Naive thymus-derived CD4-positive, alpha-beta T cell (primary cell): ENCODE data around the gene CIP2A. TPM values are rescaled to one million over a fixed set of nuclear protein-coding genes. Genes with fewer than 3 reads are reported as not detected.

ENCODE experiments used
- ATAC-seq: fragments of 150-1000 bp; cut with Tn5 transposase; 2 replicates; pipeline ENCODE4 v1.10.0; 2021; ENCODE audit warnings: mild to moderate bottlenecking, moderate library complexity
- CTCF ChIA-PET: fragments of 350-600 bp; sonication (Branson Sonifier 250); formaldehyde crosslinking; loops from one replicate; lab custom pipeline; 2021; ENCODE audit warnings: antibody characterized with exemption; lab: Charles Lee
- POLR2A ChIA-PET: fragments of 350-600 bp; sonication (Branson Sonifier 250); formaldehyde crosslinking; loops from one replicate; lab custom pipeline; 2021; ENCODE audit warnings: antibody characterized with exemption, inconsistent platforms; lab: Charles Lee
- DNase-seq, 9 donors: peaks; one replicate each; pipeline versions ENCODE4 v3.0.0 to v3.0.0-alpha.2; 2020 to 2022; ENCODE audit warnings: mixed read lengths in 1 of 9
- H3K27ac ChIP-seq: one replicate; pipeline ENCODE4 v1.7.0; 2013; ENCODE audit warnings: mild to moderate bottlenecking, low read depth, low read length, moderate library complexity
- H3K27me3 ChIP-seq, 2 donors: one replicate each; pipeline ENCODE4 v1.7.0; 2013; ENCODE audit warnings: low read length in 2 of 2, mild to moderate bottlenecking in 2 of 2, moderate library complexity in 2 of 2; ENCODE audit not compliant: control insufficient read depth in 2 of 2, insufficient read depth in 2 of 2
- H3K36me3 ChIP-seq, 3 experiments: 1 replicate in 2 of 3; 2 replicates in 1 of 3; pipeline ENCODE4 v1.7.0; 2013; ENCODE audit warnings: low read length in 3 of 3, mild to moderate bottlenecking in 3 of 3, moderate library complexity in 1 of 3; ENCODE audit not compliant: insufficient read depth in 3 of 3, control insufficient read depth in 2 of 3
- H3K4me1 ChIP-seq, 2 donors: one replicate each; pipeline ENCODE4 v1.7.0; 2013; ENCODE audit warnings: low read length in 2 of 2, mild to moderate bottlenecking in 2 of 2, moderate library complexity in 1 of 2; ENCODE audit not compliant: control insufficient read depth in 2 of 2, insufficient read depth in 2 of 2
- H3K4me3 ChIP-seq: 2 replicates; pipeline ENCODE4 v1.7.0; 2013; ENCODE audit warnings: mild to moderate bottlenecking, low read length
- H3K9me3 ChIP-seq, 3 experiments: 1 replicate in 2 of 3; 2 replicates in 1 of 3; pipeline ENCODE4 v1.7.0; 2013; ENCODE audit warnings: low read length in 3 of 3; ENCODE audit not compliant: control insufficient read depth in 2 of 3
- H3K27ac Mint-ChIP-seq, 9 donors: one replicate each; pipeline ENCODE4 v1.8.0; 2020 to 2022; ENCODE audit warnings: mixed read lengths in 9 of 9, mild to moderate bottlenecking in 8 of 9, moderate library complexity in 5 of 9, inconsistent platforms in 2 of 9
- H3K27me3 Mint-ChIP-seq, 5 donors: one replicate each; pipeline ENCODE4 v1.8.0; 2021 to 2022; ENCODE audit warnings: mixed read lengths in 5 of 5, mild to moderate bottlenecking in 1 of 5
- H3K36me3 Mint-ChIP-seq, 5 donors: one replicate each; pipeline ENCODE4 v1.8.0; 2020 to 2022; ENCODE audit warnings: mixed read lengths in 5 of 5, mild to moderate bottlenecking in 3 of 5, inconsistent platforms in 1 of 5
- H3K4me1 Mint-ChIP-seq, 7 donors: one replicate each; pipeline ENCODE4 v1.8.0; 2020 to 2022; ENCODE audit warnings: mixed read lengths in 7 of 7, mild to moderate bottlenecking in 3 of 7, inconsistent platforms in 1 of 7
- H3K4me3 Mint-ChIP-seq, 10 donors: one replicate each; pipeline ENCODE4 v1.8.0; 2020 to 2022; ENCODE audit warnings: mild to moderate bottlenecking in 10 of 10, mixed read lengths in 10 of 10, moderate library complexity in 6 of 10, inconsistent platforms in 2 of 10
- H3K9me3 Mint-ChIP-seq, 11 donors: one replicate each; pipeline ENCODE4 v1.8.0; 2020 to 2022; ENCODE audit warnings: mixed read lengths in 11 of 11, mild to moderate bottlenecking in 4 of 11, inconsistent platforms in 1 of 11, moderate library complexity in 1 of 11
- intact Hi-C, 2 donors: fragments of 100-400 bp; cut with micrococcal nuclease; formaldehyde crosslinking; loops; one replicate each; pipeline ENCODE4 v1.15.1; 2023
- polyA plus RNA-seq, 2 donors: library from polyadenylated mRNA; unstranded; fragments of 300-500 nt; fragmentation: Illumina TruSeq; gene quantifications; one replicate each; pipeline ENCODE4 v1.2.3, GENCODE V29; 2021
- total RNA-seq, 6 experiments: library from RNA in 5 of 6; stranded (reverse) in 5 of 6; gene quantifications; 1 replicate in 5 of 6; 2 replicates in 1 of 6; pipeline ENCODE4 v1.2.3 and lab custom pipeline; 2021 to 2026

The CIP2A gene
- total and polyA plus RNA-seq, 7 experiments from 2014 or later, result 1.7 to 44.2 (median 4.1) TPM

- Histone ChIP-seq H3K4me3 (no peak overlapping the region), H3K4me1 (peaks cover 24 to 34% of the 10 kb centered on the region in 2 donors), H3K36me3 (no peaks in the 10 kb centered on the region), H3K9me3 (no peaks in the 10 kb centered on the region), H3K27me3 (no peaks in the 10 kb centered on the region), H3K27ac (no peak overlapping the region)
- peaks cover 20 to 51% (median 44%) of the 10 kb centered on the region in 7 donors for H3K4me1 Mint-ChIP-seq
- CTCF ChIA-PET, result interaction anchor here (6.5 kb wide), 1 partner anchor 10 kb away, joined by 39 read pairs; the partner anchor contains the start of genes CIP2A and DZIP3
- DNase-seq, result no peak
- no peak for ATAC-seq
- intact Hi-C loops, result loop anchor here (5.0 to 10.0 kb wide), 4 partner anchors 473 to 1207 kb away; no protein-coding TSS in a partner anchor
- peaks cover 0 to 6% (median 0%) of the 10 kb centered on the region in 11 donors for H3K9me3 Mint-ChIP-seq
- no peak overlapping the region for H3K4me3 Mint-ChIP-seq
- no peaks in the 10 kb centered on the region for H3K27me3 Mint-ChIP-seq
- H3K36me3 Mint-ChIP-seq, result peaks cover 0 to 10% (median 0%) of the 10 kb centered on the region in 5 donors
- H3K27ac Mint-ChIP-seq, result no peak overlapping the region
- POLR2A ChIA-PET, result interaction anchor here (11.0 kb wide), 1 partner anchor 10 kb away, joined by 159 read pairs; the partner anchor contains the start of genes CIP2A and DZIP3
Measured at GRCh38 chr3:108599677-108600409, 10.6 kb upstream of the CIP2A start.

DNA sequence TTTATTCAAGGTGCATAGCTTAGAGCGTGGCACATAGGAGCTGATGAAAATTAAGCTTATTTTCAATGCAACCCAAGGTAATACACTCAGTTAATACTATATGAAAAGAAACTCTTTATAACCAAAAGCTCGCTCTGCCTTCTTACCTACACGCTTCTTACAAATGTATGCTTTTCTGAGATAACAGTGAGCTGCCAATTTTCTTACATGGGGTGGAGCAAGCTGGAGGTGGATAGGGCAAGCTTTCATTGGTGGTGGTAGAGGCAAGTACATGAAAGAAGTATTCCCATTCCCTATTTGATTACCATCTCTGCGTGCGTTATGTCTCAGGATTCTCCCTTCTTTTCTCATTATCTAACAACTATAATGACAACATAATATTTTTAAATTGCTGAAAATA is 9.1 kb upstream of the CIP2A start:
- H3K36me3 ChIP-seq, result no peaks in the 10 kb centered on the region
- Mint-ChIP-seq H3K4me1 (peaks cover 10 to 40% (median 32%) of the 10 kb centered on the region in 7 donors), H3K36me3 (peaks cover 0 to 10% (median 0%) of the 10 kb centered on the region in 5 donors), H3K27me3 (no peaks in the 10 kb centered on the region), H3K27ac (no peak overlapping the region), H3K4me3 (no peak overlapping the region), H3K9me3 (peaks cover 0 to 6% (median 0%) of the 10 kb centered on the region in 11 donors)
- intact Hi-C loops, result loop anchor here in 1 of 2 donors (1.0 to 10.0 kb wide), 2 partner anchors 8 to 474 kb away; no protein-coding TSS in a partner anchor
- H3K4me3 ChIP-seq, result no peak overlapping the region
- ATAC-seq (no peak), DNase-seq (no peak)
- no peaks in the 10 kb centered on the region for H3K9me3 ChIP-seq
- H3K4me1 ChIP-seq, result peaks cover 10 to 20% of the 10 kb centered on the region in 2 donors
- ChIA-PET POLR2A (interaction anchor here (0.7 to 11.0 kb wide), 2 partner anchors 8 to 249 kb away, joined by 3 to 159 read pairs; partner anchors contain the start of genes CIP2A and DZIP3), CTCF (interaction anchor here (1.1 kb wide), 1 partner anchor 9 kb away, joined by 4 read pairs; the partner anchor contains the start of genes CIP2A and DZIP3)
- H3K27me3 ChIP-seq, result no peaks in the 10 kb centered on the region
- no peak overlapping the region for H3K27ac ChIP-seq

- Mint-ChIP-seq H3K27me3 (no peaks in the 10 kb centered on the region), H3K9me3 (peaks cover 0 to 1% (median 0%) of the 10 kb centered on the region in 11 donors), H3K27ac (no peak overlapping the region), H3K4me1 (peaks cover 9 to 45% (median 32%) of the 10 kb centered on the region in 7 donors), H3K4me3 (no peak overlapping the region), H3K36me3 (peaks cover 0 to 10% (median 0%) of the 10 kb centered on the region in 5 donors)
- no peak for ATAC-seq
- Histone ChIP-seq H3K27me3 (no peaks in the 10 kb centered on the region), H3K4me3 (no peak overlapping the region), H3K4me1 (peaks cover 8 to 9% of the 10 kb centered on the region in 2 donors), H3K9me3 (no peaks in the 10 kb centered on the region), H3K27ac (no peak overlapping the region), H3K36me3 (no peaks in the 10 kb centered on the region)
- DNase-seq, result no peak
- intact Hi-C loops, result loop anchor here in 1 of 2 donors (10.0 kb wide), 1 partner anchor 471 kb away; no protein-coding TSS in a partner anchor
- ChIA-PET POLR2A (interaction anchor here (1.0 kb wide), 1 partner anchor 223 kb away, joined by 3 read pairs; no protein-coding TSS in a partner anchor), CTCF (no interaction called here)
Measured at GRCh38 chr3:108595321-108595720, 6.1 kb upstream of the CIP2A start.

GRCh38 chr3:108590460-108590859 is 1.2 kb upstream of the CIP2A start:
- ChIA-PET CTCF (interaction anchor here (1.0 to 4.5 kb wide), 3 partner anchors 12 to 73 kb away, joined by 3 to 39 read pairs (median 4); no protein-coding TSS in a partner anchor), POLR2A (interaction anchor here (0.7 to 6.0 kb wide), 12 partner anchors 8 to 464 kb away, joined by 3 to 159 read pairs (median 6); partner anchors contain the start of gene TRAT1)
- Mint-ChIP-seq H3K27me3 (no peaks in the 10 kb centered on the region), H3K4me3 (peak overlapping the region; percentile 94 to 99 (median 98)), H3K9me3 (no peaks in the 10 kb centered on the region), H3K36me3 (peaks cover 0 to 12% (median 0%) of the 10 kb centered on the region in 5 donors), H3K4me1 (peaks cover 12 to 48% (median 39%) of the 10 kb centered on the region in 7 donors), H3K27ac (peak overlapping the region; percentile 93 to 100 (median 98))
- Histone ChIP-seq H3K4me1 (peaks cover 11 to 15% of the 10 kb centered on the region in 2 donors), H3K4me3 (peak overlapping the region; percentile 87), H3K9me3 (no peaks in the 10 kb centered on the region), H3K27me3 (no peaks in the 10 kb centered on the region), H3K27ac (peak overlapping the region; percentile 92), H3K36me3 (peaks cover 0 to 6% (median 0%) of the 10 kb centered on the region in 3 experiments)
- intact Hi-C loops, result loop anchor here in 1 of 2 donors (1.0 to 10.0 kb wide), 3 partner anchors 8 to 466 kb away; partner anchors contain the start of gene IFT57
- DNase-seq (peak in 7 of 9 donors; percentile 23 to 59 (median 42)), ATAC-seq (peak; percentile 13)

DNA sequence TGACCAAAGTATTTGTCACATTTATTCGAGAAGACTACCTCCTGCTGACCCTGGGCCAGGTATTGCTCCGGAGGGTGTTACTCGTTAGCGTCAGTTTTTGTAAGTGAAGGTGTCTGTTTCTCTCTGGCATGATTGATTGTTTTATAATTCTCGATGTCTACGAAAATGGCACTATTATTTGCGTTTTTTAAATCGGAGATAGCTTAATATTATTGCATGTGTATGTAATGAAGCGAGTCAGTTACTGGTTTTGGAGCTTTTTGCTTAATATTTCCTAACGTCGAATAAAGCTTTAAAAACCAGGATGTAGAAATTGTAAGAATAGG is 723 bp upstream of the CIP2A start:
- CTCF ChIA-PET, result interaction anchor here (1.0 to 4.5 kb wide), 5 partner anchors 8 to 228 kb away, joined by 3 to 39 read pairs (median 4); no protein-coding TSS in a partner anchor
- peaks cover 0 to 6% (median 0%) of the 10 kb centered on the region in 3 experiments for H3K36me3 ChIP-seq
- no peak for DNase-seq
- H3K27ac ChIP-seq, result peak overlapping the region; percentile 92
- intact Hi-C loops, result loop anchor here (1.0 to 10.0 kb wide), 18 partner anchors 8 to 1066 kb away; partner anchors contain the start of genes IFT57 (in 2 of the 2), TRAT1 (in 2 of the 2) and CD47 (in 1 of the 2)
- no peaks in the 10 kb centered on the region for H3K27me3 ChIP-seq
- H3K9me3 ChIP-seq, result no peaks in the 10 kb centered on the region
- Mint-ChIP-seq H3K9me3 (no peaks in the 10 kb centered on the region), H3K27me3 (no peaks in the 10 kb centered on the region), H3K4me1 (peaks cover 12 to 52% (median 39%) of the 10 kb centered on the region in 7 donors), H3K4me3 (peak overlapping the region; percentile 94 to 99 (median 98)), H3K27ac (peak overlapping the region; percentile 95 to 100 (median 99)), H3K36me3 (peaks cover 0 to 12% (median 0%) of the 10 kb centered on the region in 5 donors)
- H3K4me3 ChIP-seq, result peak overlapping the region; percentile 87
- POLR2A ChIA-PET, result interaction anchor here (0.7 to 6.0 kb wide), 20 partner anchors 7 to 1297 kb away, joined by 3 to 159 read pairs (median 4); partner anchors contain the start of genes BBX and TRAT1
- H3K4me1 ChIP-seq, result peaks cover 11 to 15% of the 10 kb centered on the region in 2 donors
- ATAC-seq, result no peak

GRCh38 chr3:108588601-108589000 is 637 bp downstream of the CIP2A start:
- H3K27ac Mint-ChIP-seq, result peak overlapping the region; percentile 95 to 100 (median 99)

More at GRCh38 chr3:108588601-108589000, 637 bp downstream of the CIP2A start:
- DNase-seq (peak in 1 of 9 donors; percentile 10), ATAC-seq (no peak)
- intact Hi-C loops, result loop anchor here (2.0 to 10.0 kb wide), 7 partner anchors 36 to 1064 kb away; partner anchors contain the start of gene CD47 (in 1 of the 2)
- H3K36me3 Mint-ChIP-seq, result peaks cover 0 to 10% (median 0%) of the 10 kb centered on the region in 5 donors
- no peaks in the 10 kb centered on the region for H3K9me3 Mint-ChIP-seq
- H3K4me1 ChIP-seq, result peaks cover 11 to 15% of the 10 kb centered on the region in 2 donors
- H3K4me3 ChIP-seq, result peak overlapping the region; percentile 87
- CTCF ChIA-PET, result interaction anchor here (0.6 to 4.5 kb wide), 4 partner anchors 9 to 1069 kb away, joined by 4 to 39 read pairs (median 5); no protein-coding TSS in a partner anchor
- no peaks in the 10 kb centered on the region for H3K27me3 ChIP-seq
- POLR2A ChIA-PET, result interaction anchor here (0.5 to 6.0 kb wide), 11 partner anchors 11 to 1066 kb away, joined by 3 to 159 read pairs (median 6); partner anchors contain the start of genes BBX and TRAT1
- H3K4me1 Mint-ChIP-seq, result peaks cover 12 to 55% (median 36%) of the 10 kb centered on the region in 7 donors
- no peaks in the 10 kb centered on the region for H3K27me3 Mint-ChIP-seq
- H3K27ac ChIP-seq, result peak overlapping the region; percentile 92
- peaks cover 0 to 6% (median 0%) of the 10 kb centered on the region in 3 experiments for H3K36me3 ChIP-seq
- H3K4me3 Mint-ChIP-seq, result peak overlapping the region; percentile 94 to 99 (median 98)
- H3K9me3 ChIP-seq, result no peaks in the 10 kb centered on the region
